HepG2 (cell line): Measurements from ENCODE around the gene EXOC3. TPM values are rescaled to one million over a fixed set of nuclear protein-coding genes. Genes with fewer than 3 reads are reported as not detected.

Experiments
- ATAC-seq: fragments of 200-7000 bp; cut with Tn5 transposase; 3 replicates; pipeline ENCODE4 v1.9.1; 2020; ENCODE audit warnings: mild to moderate bottlenecking, moderate library complexity
- BruUV-seq: library from RNA; stranded (reverse); fragments of 400-500 nt; replicated peaks from 2 replicates; lab custom pipeline; 2021; lab: Mats Ljungman, UMichigan
- CTCF ChIA-PET: fragments of 300-600 bp; formaldehyde crosslinking; extraction: SDS; loops from one replicate; lab custom pipeline; 2021; ENCODE audit warnings: low total read pairs, inconsistent platforms, low intra/inter-chr PET ratio; lab: Yijun Ruan, JAX
- POLR2A ChIA-PET: fragments of 350-600 bp; sonication (Branson Sonifier 250); formaldehyde crosslinking; loops from one replicate; lab custom pipeline; 2020; ENCODE audit warnings: antibody characterized with exemption, inconsistent platforms; lab: Yijun Ruan, JAX
- DNase-seq: peaks from one replicate; pipeline ENCODE4 v3.0.0-alpha.2; 2015; ENCODE audit warnings: low spot score
- FAIRE-seq: peaks from 3 replicates; lab custom pipeline; 2011; peaks lifted over from hg19 to GRCh38; lab: Jason Lieb, UNC
- H2AFZ ChIP-seq: one replicate; pipeline ENCODE4 v1.6.1; 2011; ENCODE audit warnings: low read length, inconsistent platforms
- H3K27ac ChIP-seq: fragments of 300-600 bp; 3 replicates; pipeline ENCODE4 v1.8.0; 2011; ENCODE audit warnings: mixed run types, mild to moderate bottlenecking, mixed read lengths, low read length, inconsistent platforms; ENCODE audit not compliant: insufficient read depth; ENCODE audit errors: extremely low read length
- H3K27me3 ChIP-seq, 2 experiments: fragments of 200-600 bp in 1 of 2; 2 replicates in 1 of 2; 3 replicates in 1 of 2; pipeline versions ENCODE4 v1.6.0 to v1.8.0; 2011; ENCODE audit warnings: low read length in 2 of 2, mild to moderate bottlenecking in 2 of 2, moderate library complexity in 2 of 2, inconsistent platforms in 1 of 2; ENCODE audit not compliant: insufficient read depth in 2 of 2, control insufficient read depth in 1 of 2
- H3K36me3 ChIP-seq, 2 experiments: fragments of 200-600 bp in 1 of 2; replicated peaks in 1 of 2; 2 replicates in 1 of 2; 3 replicates in 1 of 2; pipeline versions ENCODE4 v1.5.1 to v1.8.0; 2011; ENCODE audit warnings: low read length in 2 of 2, inconsistent platforms in 1 of 2; ENCODE audit not compliant: insufficient read depth in 2 of 2, control insufficient read depth in 1 of 2
- H3K4me1 ChIP-seq: 2 replicates; pipeline ENCODE4 v1.5.1; 2012; ENCODE audit warnings: low read length, inconsistent platforms; ENCODE audit not compliant: insufficient read depth
- H3K4me2 ChIP-seq: 2 replicates; pipeline ENCODE4 v1.6.0; 2011; ENCODE audit warnings: low read depth, low read length, inconsistent platforms
- H3K4me3 ChIP-seq, 3 experiments: fragments of 200-600 bp in 1 of 3; sonication (generic), shearing (Covaris generic) in 1 of 3; replicated peaks in 1 of 3; 2 replicates each; pipeline ENCODE4 v1.5.1; 2011 to 2016; ENCODE audit warnings: low read length in 3 of 3, inconsistent platforms in 2 of 3, low read depth in 2 of 3, mild to moderate bottlenecking in 2 of 3, control low read depth in 1 of 3, mixed read lengths in 1 of 3; ENCODE audit not compliant: insufficient read depth in 1 of 3
- H3K79me2 ChIP-seq: one replicate; pipeline ENCODE4 v1.6.1; 2011; ENCODE audit warnings: low read length, inconsistent platforms; ENCODE audit not compliant: insufficient read depth
- H3K9ac ChIP-seq: 2 replicates; pipeline ENCODE4 v1.6.0; 2011; ENCODE audit warnings: mild to moderate bottlenecking, low read depth, low read length, inconsistent platforms; ENCODE audit not compliant: insufficient read depth
- H3K9me3 ChIP-seq: 2 replicates; pipeline ENCODE4 v1.5.1; 2012; ENCODE audit warnings: mild to moderate bottlenecking, low read length
- H4K20me1 ChIP-seq: 2 replicates; pipeline ENCODE4 v1.6.0; 2011; ENCODE audit warnings: inconsistent platforms, mild to moderate bottlenecking, low read length, moderate library complexity; ENCODE audit not compliant: insufficient read depth
- CCDC6 ChIP-seq: sonication (generic); formaldehyde crosslinking; IDR thresholded peaks from 2 replicates; pipeline ENCODE4 v1.8.1; 2022; ENCODE audit warnings: mild to moderate bottlenecking, missing genetic modification reagents, moderate library complexity
- HNRNPH1 ChIP-seq: fragments of 200-400 bp; formaldehyde crosslinking; optimal IDR thresholded peaks from 2 replicates; pipeline ENCODE3; 2017; ENCODE audit warnings: mild to moderate bottlenecking, low read depth, low read length
- ONECUT2 ChIP-seq: sonication (generic); formaldehyde crosslinking; IDR thresholded peaks from 2 replicates; pipeline ENCODE4 v1.4.0; 2020; ENCODE audit warnings: missing genetic modification reagents
- PHF5A ChIP-seq: IDR thresholded peaks from one replicate; pipeline ENCODE4 v1.6.1; 2018; ENCODE audit warnings: low read depth, missing genetic modification reagents; ENCODE audit not compliant: unreplicated experiment
- ZNF260 ChIP-seq: sonication (generic); formaldehyde crosslinking; IDR thresholded peaks from 2 replicates; pipeline ENCODE4 v1.4.0; 2020; ENCODE audit warnings: missing genetic modification reagents, low read depth, mild to moderate bottlenecking, borderline replicate concordance
- ZNF362 ChIP-seq: sonication (generic); formaldehyde crosslinking; IDR thresholded peaks from 2 replicates; pipeline ENCODE4 v1.4.0; 2020; ENCODE audit warnings: missing genetic modification reagents, mild to moderate bottlenecking, borderline replicate concordance
- ZNF558 ChIP-seq: sonication (generic); formaldehyde crosslinking; IDR thresholded peaks from 2 replicates; pipeline ENCODE4 v1.9.0; 2022; ENCODE audit warnings: mild to moderate bottlenecking, missing genetic modification reagents, borderline replicate concordance
- ZSCAN25 ChIP-seq: sonication (generic); formaldehyde crosslinking; IDR thresholded peaks from 2 replicates; pipeline ENCODE4 v1.8.0; 2022; ENCODE audit warnings: mild to moderate bottlenecking, missing genetic modification reagents
- WGBS: methylation state at CpG from one replicate; pipeline ENCODE4 v1.1.6; 2017; ENCODE audit warnings: low lambda C conversion rate; 5-methylcytosine and 5-hydroxymethylcytosine counted together
- in situ Hi-C: cut with HindIII; loops from 2 replicates; pipeline ENCODE4 v1.10.0; 2017; ENCODE audit warnings: low pct_unique_long_range_greater_than_20kb; ENCODE audit not compliant: extremely low pct_ligation_motif_present
- intact Hi-C: fragments of 100-400 bp; cut with micrococcal nuclease; formaldehyde crosslinking; loops from one replicate; pipeline ENCODE4 v1.10.0; 2022; ENCODE audit not compliant: unreplicated experiment
- polyA plus RNA-seq, 8 experiments: library from polyadenylated mRNA; depleted of rRNA in 3 of 8; stranded (reverse) in 7 of 8; unstranded in 1 of 8; fragments of >200 nt; fragmentation: Illumina TruSeq in 4 of 8; extraction: Trizol in 4 of 8; gene quantifications; 2 replicates each; pipeline versions ENCODE4 v1.2.1 to v1.2.3, GENCODE V29; 2011 to 2016; ENCODE audit warnings: low read depth in 4 of 8, missing spikeins in 1 of 8, mixed read lengths in 1 of 8; ENCODE audit not compliant: insufficient read depth in 1 of 8
- total RNA-seq, 5 experiments: library from RNA; depleted of rRNA; stranded (reverse); fragments of >200 nt; fragmentation: Illumina TruSeq; extraction: Trizol; gene quantifications; 2 replicates each; pipeline ENCODE4 v1.2.3, GENCODE V29; 2016; ENCODE audit warnings: low read depth in 1 of 5

The EXOC3 gene
- total and polyA plus RNA-seq, 2 of the 13 experiments (the other 11 are each of a cell fraction or from before 2014, with no cell fraction given) = 9.2 to 20.5 TPM

GRCh38 chr5:492314-492893, 49.4 kb downstream of the EXOC3 start:
- ChIA-PET POLR2A (no interaction called here), CTCF (no interaction called here)
- Histone ChIP-seq H3K4me1 (peaks cover 11% of the 10 kb centered on the region), H3K27ac (no peak overlapping the region), H2AFZ (no peak overlapping the region), H4K20me1 (no peaks in the 10 kb centered on the region), H3K9me3 (no peaks in the 10 kb centered on the region), H3K4me3 (no peak overlapping the region), H3K79me2 (no peaks in the 10 kb centered on the region), H3K36me3 (no peaks in the 10 kb centered on the region), H3K9ac (no peak overlapping the region), H3K4me2 (no peak overlapping the region), H3K27me3 (peaks cover 19 to 81% of the 10 kb centered on the region in 2 experiments)
- FAIRE-seq = no peak
- in situ Hi-C loops = no loop called here
- BruUV-seq = no TSS peak
- DNase-seq = no peak
- ATAC-seq = no peak
- TF ChIP-seq ZNF362 = no peak
- no peak for TF ChIP-seq CCDC6 (CRISPR knock-in tag)
- no peak for TF ChIP-seq ONECUT2 (CRISPR knock-in tag)
- no peak for TF ChIP-seq PHF5A (CRISPR knock-in tag)
- TF ChIP-seq ZNF558 = no peak
- no peak for TF ChIP-seq ZSCAN25 (CRISPR knock-in tag)
- no peak for TF ChIP-seq HNRNPH1
- no peak for TF ChIP-seq ZNF260
- intact Hi-C loops = no loop called here
- WGBS = 29% methylated on average over 5 of the region's 18 CpGs
